Heart left ventricle (tissue), 13 donors: ENCODE data around the gene OLA1.

Source experiments
- CTCF ChIP-seq, 12 donors: fragments of 200-600 bp; sonication (generic) in 4 of 12; IDR thresholded peaks; one replicate each; pipeline versions ENCODE4 v1.5.0 to v1.8.0; 2018 to 2022; ENCODE audit warnings: antibody characterized with exemption in 12 of 12, mild to moderate bottlenecking in 5 of 12
- POLR2A ChIP-seq, 2 donors: fragments of 450-650 bp; IDR thresholded peaks; one replicate each; pipeline ENCODE4 v1.6.1; 2017; ENCODE audit warnings: antibody characterized with exemption in 2 of 2, mild to moderate bottlenecking in 2 of 2, moderate library complexity in 2 of 2
- donor health status: ischemic (EF 13 %, LVEDD 7.1; RV severe dilation, severe dysfunction).
- donor health status: DM: no; HTN: yes; CAD: no.
- donor health status: DM: no; HTN: no; CAD: no.
- donor health status: ischemic (EF 25% LVEDD 6.9; RV normal size, moderate dysfunction).
- donor health status: ischemic (EF 25% LVEDD 5.7; RV mildly dilated, moderate dysfunction).
- donor health status: ischemic (EF 35%, LVEDD 5.7; RV mildly dilated, moderate dysfunction).
- donor health status: nonischemic (EF 11% LVEDD 7.7; RV severe dilation, severe dysfunction).
- donor health status: DM: yes; HTN: yes; CAD: no.
- donor health status: PGD.
- donor health status: ischemic (EF 29% LVEDD 5.4; RV normal size, mild dysfunction).
- donor health status: nonischemic (EF 23%, LVEDD 6.1; RV moderate dilation, normal function).

GRCh38 chr2:174052584-174052976, 195.8 kb downstream of the OLA1 start:
- TF ChIP-seq POLR2A (IDR thresholded peaks at IDR 0.05) (no peak), CTCF (IDR thresholded peaks at IDR 0.05) (no peak)
